ENCODE data around the gene TIGAR.

TIGAR gene

GRCh38 chr12:4320853-4321701, at the start of gene TIGAR:
Gene TIGAR, plus strand, starts transcription at chr12:4321213. Its CDS starts 59 bp downstream, at chr12:4321272.
- DNase-seq (ENCODE audit: low read depth), result peak; percentile 82

- DNase-seq (ENCODE audit: low read depth), result peak; percentile 75
These were observed 49.1 kb upstream of the TIGAR start for GRCh38 chr12:4271717-4272423.

GRCh38 chr12:4272424-4273272, 48.4 kb upstream of the TIGAR start:
- DNase-seq (ENCODE audit: low read depth), result peak; percentile 45

GRCh38 chr12:4273273-4273651, 47.8 kb upstream of the TIGAR start:
- DNase-seq (ENCODE audit: low read depth), result no peak

GRCh38 chr12:4273652-4274395, 47.2 kb upstream of the TIGAR start, which contains the start of gene CCND2:
Gene CCND2, plus strand, starts transcription at chr12:4273762. Its CDS starts 279 bp downstream, at chr12:4274041.
- peak; percentile 56 for DNase-seq (ENCODE audit: low read depth)

GRCh38 chr12:4274396-4275015, 46.5 kb upstream of the TIGAR start:
- DNase-seq (ENCODE audit: low read depth), result peak; percentile 24

GRCh38 chr12:4275016-4275869, 45.8 kb upstream of the TIGAR start:
- no peak for DNase-seq (ENCODE audit: low read depth)

- no peak for DNase-seq (ENCODE audit: low read depth)
These were observed 45.1 kb upstream of the TIGAR start for GRCh38 chr12:4275870-4276301.

GRCh38 chr12:4276524-4277204, 44.3 kb upstream of the TIGAR start:
- peak; percentile 79 for DNase-seq (ENCODE audit: low read depth)

- no peak for DNase-seq (ENCODE audit: low read depth)
These were observed 43.8 kb upstream of the TIGAR start for GRCh38 chr12:4277205-4277543.

GRCh38 chr12:4277857-4278256, 43.2 kb upstream of the TIGAR start:
- no peak for DNase-seq (ENCODE audit: low read depth)

- DNase-seq (ENCODE audit: low read depth), result no peak
These were observed 42.5 kb upstream of the TIGAR start for GRCh38 chr12:4278329-4279197.

- DNase-seq (ENCODE audit: low read depth), result no peak
These were observed 41.8 kb upstream of the TIGAR start for GRCh38 chr12:4279198-4279690.

- no peak for DNase-seq (ENCODE audit: low read depth)
These were observed 40.5 kb upstream of the TIGAR start for GRCh38 chr12:4280351-4281163.

GRCh38 chr12:4281173-4281654, 39.8 kb upstream of the TIGAR start:
- DNase-seq (ENCODE audit: low read depth), result no peak

- no peak for DNase-seq (ENCODE audit: low read depth)
These were observed 38.7 kb upstream of the TIGAR start for GRCh38 chr12:4282103-4282891.
